Measurements from ENCODE around the gene BRD3OS.

BRD3OS gene

DNA sequence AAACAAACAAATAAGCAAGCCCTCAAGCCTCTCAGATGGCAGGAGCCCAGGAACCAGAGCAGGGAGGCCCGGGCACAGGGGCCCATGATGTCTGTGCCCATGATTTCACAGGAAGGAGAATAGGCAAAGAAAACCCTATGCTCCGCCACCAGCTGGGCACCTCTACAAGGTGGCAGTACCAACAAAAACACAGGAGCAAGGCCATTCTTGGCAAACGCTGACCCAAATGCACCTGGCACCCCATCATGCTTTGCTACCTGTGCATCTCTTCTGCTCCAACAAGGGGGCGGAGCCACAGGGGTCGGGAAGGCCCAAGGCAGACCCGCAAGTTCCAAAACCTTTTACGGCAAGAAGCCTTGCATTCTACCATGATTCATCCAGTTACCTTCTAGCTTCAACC lies 39.4 kb downstream of the BRD3OS start:
- H3K4me1 ChIP-seq (ENCODE audit: insufficient read depth, poor library complexity, severe bottlenecking): no peaks in the 10 kb centered on the region
- H3K27ac ChIP-seq (ENCODE audit: poor library complexity, severe bottlenecking): no peak overlapping the region
- no peak overlapping the region for H3K4me3 ChIP-seq (ENCODE audit: severe bottlenecking)
- no peaks in the 10 kb centered on the region for H3K9me3 ChIP-seq (ENCODE audit: severe bottlenecking)
- TF ChIP-seq, protein P1, sequence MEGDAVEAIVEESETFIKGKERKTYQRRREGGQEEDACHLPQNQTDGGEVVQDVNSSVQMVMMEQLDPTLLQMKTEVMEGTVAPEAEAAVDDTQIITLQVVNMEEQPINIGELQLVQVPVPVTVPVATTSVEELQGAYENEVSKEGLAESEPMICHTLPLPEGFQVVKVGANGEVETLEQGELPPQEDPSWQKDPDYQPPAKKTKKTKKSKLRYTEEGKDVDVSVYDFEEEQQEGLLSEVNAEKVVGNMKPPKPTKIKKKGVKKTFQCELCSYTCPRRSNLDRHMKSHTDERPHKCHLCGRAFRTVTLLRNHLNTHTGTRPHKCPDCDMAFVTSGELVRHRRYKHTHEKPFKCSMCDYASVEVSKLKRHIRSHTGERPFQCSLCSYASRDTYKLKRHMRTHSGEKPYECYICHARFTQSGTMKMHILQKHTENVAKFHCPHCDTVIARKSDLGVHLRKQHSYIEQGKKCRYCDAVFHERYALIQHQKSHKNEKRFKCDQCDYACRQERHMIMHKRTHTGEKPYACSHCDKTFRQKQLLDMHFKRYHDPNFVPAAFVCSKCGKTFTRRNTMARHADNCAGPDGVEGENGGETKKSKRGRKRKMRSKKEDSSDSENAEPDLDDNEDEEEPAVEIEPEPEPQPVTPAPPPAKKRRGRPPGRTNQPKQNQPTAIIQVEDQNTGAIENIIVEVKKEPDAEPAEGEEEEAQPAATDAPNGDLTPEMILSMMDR (IDR thresholded peaks at IDR 0.05; ENCODE audit: poor library complexity, severe bottlenecking): no peak
- no peak for DNase-seq (ENCODE audit: low spot score)
- H3K36me3 ChIP-seq (ENCODE audit: low read depth): no peaks in the 10 kb centered on the region
- no peak for ATAC-seq (ENCODE audit: low read depth)
- peaks cover 6% of the 10 kb centered on the region for H3K27me3 ChIP-seq (ENCODE audit: insufficient read depth, poor library complexity, severe bottlenecking)

DNA sequence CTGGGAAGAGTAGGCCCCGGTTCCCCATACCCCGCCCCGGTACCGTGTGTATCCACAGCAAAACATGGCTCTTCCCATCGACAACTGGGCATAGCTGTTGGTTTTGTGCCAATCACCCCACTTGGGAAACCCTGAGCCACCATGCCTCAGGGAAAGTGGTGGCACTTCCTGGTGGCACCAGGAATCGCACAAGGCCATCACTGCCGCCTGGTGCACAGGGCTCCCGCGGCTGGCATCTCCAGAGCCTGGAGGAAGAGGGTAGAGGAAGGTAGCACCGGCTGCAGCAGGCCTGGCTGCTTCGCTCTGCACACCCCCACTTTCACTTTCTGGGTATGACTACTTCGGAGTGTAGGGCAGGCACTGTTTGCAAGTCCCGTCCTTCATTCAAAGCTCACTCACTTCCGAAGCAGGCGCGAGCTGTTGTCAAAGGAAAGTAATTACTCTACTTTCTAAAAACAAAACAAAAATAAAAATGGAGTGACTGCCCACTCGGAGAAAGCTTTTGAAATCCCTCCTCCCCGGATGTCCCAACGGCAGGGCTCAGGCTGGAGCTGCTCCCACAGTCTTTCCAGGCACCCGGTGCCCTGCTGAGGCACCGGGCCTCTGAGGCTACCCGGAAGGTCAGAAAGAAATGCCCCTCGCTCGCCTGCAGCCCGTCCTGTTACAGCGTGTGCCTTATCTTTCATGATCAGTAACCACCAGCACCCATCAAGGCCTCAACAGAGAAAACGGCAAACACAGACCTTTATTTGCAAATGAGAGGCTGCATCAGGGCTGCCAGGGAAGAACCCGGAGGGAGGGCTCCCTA lies 40.5 kb downstream of the BRD3OS start:
- Histone ChIP-seq H3K9me3 (ENCODE audit: severe bottlenecking) (no peaks in the 10 kb centered on the region), H3K27me3 (ENCODE audit: insufficient read depth, poor library complexity, severe bottlenecking) (peaks cover 10% of the 10 kb centered on the region), H3K4me3 (ENCODE audit: severe bottlenecking) (peak overlapping the region; percentile 99), H3K4me1 (ENCODE audit: insufficient read depth, poor library complexity, severe bottlenecking) (no peaks in the 10 kb centered on the region), H3K27ac (ENCODE audit: poor library complexity, severe bottlenecking) (peak overlapping the region; percentile 68), H3K36me3 (ENCODE audit: low read depth) (no peaks in the 10 kb centered on the region)
- TF ChIP-seq, protein P1 (IDR thresholded peaks at IDR 0.05; ENCODE audit: poor library complexity, severe bottlenecking): no peak
- ATAC-seq (ENCODE audit: low read depth): peak; percentile 24
- DNase-seq (ENCODE audit: low spot score): no peak

DNA sequence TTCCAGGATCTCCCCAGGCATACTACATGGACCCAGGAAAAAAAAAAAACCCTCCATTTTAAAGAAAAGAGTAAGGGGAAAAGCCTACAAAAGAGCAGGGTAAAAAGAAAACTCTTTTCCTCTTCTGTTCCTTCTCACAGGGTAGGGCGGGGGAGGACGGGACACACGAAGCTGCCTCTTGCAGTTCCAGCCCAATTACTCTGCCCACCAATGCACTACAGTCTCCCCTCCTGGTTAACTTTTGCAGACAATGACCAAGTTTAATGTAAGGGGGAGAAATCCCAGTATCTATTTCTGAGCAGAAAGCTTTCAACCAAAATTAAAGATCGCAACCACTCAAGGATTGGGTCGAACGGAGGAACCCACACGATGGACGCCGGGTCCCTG lies 41.2 kb downstream of the BRD3OS start:
- Histone ChIP-seq H3K4me1 (ENCODE audit: insufficient read depth, poor library complexity, severe bottlenecking) (no peaks in the 10 kb centered on the region), H3K27me3 (ENCODE audit: insufficient read depth, poor library complexity, severe bottlenecking) (peaks cover 10% of the 10 kb centered on the region), H3K4me3 (ENCODE audit: severe bottlenecking) (peak overlapping the region; percentile 99), H3K9me3 (ENCODE audit: severe bottlenecking) (no peaks in the 10 kb centered on the region), H3K36me3 (ENCODE audit: low read depth) (no peaks in the 10 kb centered on the region), H3K27ac (ENCODE audit: poor library complexity, severe bottlenecking) (peak overlapping the region; percentile 68)
- TF ChIP-seq, protein P1 (IDR thresholded peaks at IDR 0.05; ENCODE audit: poor library complexity, severe bottlenecking): no peak
- DNase-seq (ENCODE audit: low spot score) (no peak), ATAC-seq (ENCODE audit: low read depth) (no peak)

DNA sequence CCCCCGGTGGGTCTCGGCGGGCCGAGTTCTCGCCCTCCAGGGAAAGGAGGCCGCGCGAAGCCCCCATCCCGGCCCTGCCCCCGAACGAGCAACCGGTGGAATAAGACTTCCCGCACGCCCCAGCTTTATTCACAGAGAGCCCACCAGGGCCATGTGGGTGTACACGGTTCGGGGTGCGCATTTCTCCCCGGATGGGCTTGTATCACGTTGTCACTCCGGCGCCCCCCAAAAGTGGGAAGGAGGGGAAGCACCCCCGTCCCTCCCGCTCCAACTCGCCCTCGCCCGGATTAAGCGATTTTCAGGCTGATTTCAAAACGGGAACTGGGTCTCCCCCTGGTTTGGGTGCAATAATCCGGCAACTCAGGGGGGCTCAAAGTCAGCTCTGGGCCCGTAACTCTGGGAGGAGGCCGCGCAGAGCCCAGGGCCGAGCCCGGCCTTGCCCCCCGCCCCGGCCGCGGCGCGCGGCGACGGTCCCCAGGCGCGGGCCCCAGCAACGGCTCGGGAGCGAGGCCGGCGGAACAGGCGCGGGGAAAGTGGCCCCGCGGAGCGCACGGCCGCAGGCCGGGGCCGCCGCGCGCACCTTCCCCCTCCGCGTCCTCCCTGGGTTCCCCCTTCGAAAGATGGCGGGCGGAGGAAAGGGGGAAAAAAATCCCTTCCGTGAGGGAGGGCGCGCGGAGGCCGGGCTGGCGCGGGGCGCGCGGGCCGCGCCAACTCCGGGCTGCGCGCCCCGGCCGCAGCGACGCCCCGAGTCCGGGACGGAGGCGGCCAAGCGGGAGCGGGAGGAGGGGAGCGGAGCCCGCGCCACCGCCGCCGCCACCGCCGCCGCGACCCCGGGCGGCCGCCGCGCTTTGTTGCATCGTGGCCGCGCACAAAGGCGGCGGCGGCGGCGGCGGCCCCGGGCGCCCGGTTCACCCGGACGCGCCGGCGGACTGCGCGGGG lies 41.9 kb downstream of the BRD3OS start:
- Histone ChIP-seq H3K4me3 (ENCODE audit: severe bottlenecking) (peak overlapping the region; percentile 99), H3K36me3 (ENCODE audit: low read depth) (no peaks in the 10 kb centered on the region), H3K27me3 (ENCODE audit: insufficient read depth, poor library complexity, severe bottlenecking) (peaks cover 10% of the 10 kb centered on the region), H3K9me3 (ENCODE audit: severe bottlenecking) (no peaks in the 10 kb centered on the region), H3K4me1 (ENCODE audit: insufficient read depth, poor library complexity, severe bottlenecking) (no peaks in the 10 kb centered on the region), H3K27ac (ENCODE audit: poor library complexity, severe bottlenecking) (peak overlapping the region; percentile 68)
- DNase-seq (ENCODE audit: low spot score): peak; percentile 63
- TF ChIP-seq, protein P1 (IDR thresholded peaks at IDR 0.05; ENCODE audit: poor library complexity, severe bottlenecking): no peak
- ATAC-seq (ENCODE audit: low read depth): no peak

Data from RWPE2 (cell line).